ENCODE measurements around the gene EFHD2.
"Not testable (repeated sequence)": the region's sequence is repeated elsewhere in the genome, so short reads cannot be mapped to it uniquely, and the experiment has no call there.

Gene EFHD2

GRCh38 chr1:15389828-15390227 is 19.9 kb upstream of the EFHD2 start:
- DNase-seq: not testable (repeated sequence)

- DNase-seq: no peak
Measured at GRCh38 chr1:15390667-15391066, 19.0 kb upstream of the EFHD2 start.

GRCh38 chr1:15391366-15391765 is 18.3 kb upstream of the EFHD2 start:
- DNase-seq: no peak

- DNase-seq: no peak
Measured at GRCh38 chr1:15393475-15394257, 16.0 kb upstream of the EFHD2 start.

GRCh38 chr1:15394258-15394690 is 15.4 kb upstream of the EFHD2 start:
- no peak for DNase-seq

GRCh38 chr1:15397236-15397635 is 12.5 kb upstream of the EFHD2 start:
- no peak for DNase-seq

- no peak for DNase-seq
Measured at GRCh38 chr1:15399710-15400109, 10.0 kb upstream of the EFHD2 start.

- no peak for DNase-seq
Measured at GRCh38 chr1:15400627-15401026, 9.1 kb upstream of the EFHD2 start.

GRCh38 chr1:15401391-15402055 is 8.2 kb upstream of the EFHD2 start:
- DNase-seq: no peak

- DNase-seq: no peak
Measured at GRCh38 chr1:15402809-15403450, 6.8 kb upstream of the EFHD2 start.

GRCh38 chr1:15403962-15404580 is 5.6 kb upstream of the EFHD2 start:
- DNase-seq: no peak

- no peak for DNase-seq
Measured at GRCh38 chr1:15405106-15405850, 4.4 kb upstream of the EFHD2 start.

GRCh38 chr1:15406614-15407559 is 2.8 kb upstream of the EFHD2 start:
- no peak for DNase-seq

- DNase-seq: no peak
Measured at GRCh38 chr1:15407580-15407979, 2.1 kb upstream of the EFHD2 start.

- DNase-seq: no peak
Measured at GRCh38 chr1:15408890-15409387, 749 bp upstream of the EFHD2 start.

- DNase-seq: peak; percentile 18
Measured at GRCh38 chr1:15410223-15410883, 665 bp downstream of the EFHD2 start.

- no peak for DNase-seq
Measured at GRCh38 chr1:15410884-15411245, 1.2 kb downstream of the EFHD2 start.

- DNase-seq: peak; percentile 77
Measured at GRCh38 chr1:15411593-15412137, 2.0 kb downstream of the EFHD2 start.

- peak; percentile 68 for DNase-seq
Measured at GRCh38 chr1:15412175-15412800, 2.6 kb downstream of the EFHD2 start.

- no peak for DNase-seq
Measured at GRCh38 chr1:15412843-15413242, 3.2 kb downstream of the EFHD2 start.
